PC-3 (cell line): ENCODE data around the gene LBR. TPM values are rescaled to one million over a fixed set of nuclear protein-coding genes. Genes with fewer than 3 reads are reported as not detected.

Experiments
- ATAC-seq: fragments of 200-7000 bp; cut with Tn5 transposase; 2 replicates; pipeline ENCODE4 v1.9.1; 2020; ENCODE audit warnings: mild to moderate bottlenecking, moderate library complexity
- BruUV-seq: library from RNA; stranded (reverse); fragments of 400-500 nt; replicated peaks from 2 replicates; lab custom pipeline; 2021; lab: Mats Ljungman, UMichigan
- CTCF ChIA-PET: fragments of 300-600 bp; sonication (Branson Sonifier 250); formaldehyde crosslinking; loops from one replicate; lab custom pipeline; 2022; ENCODE audit warnings: antibody characterized with exemption; lab: Charles Lee
- POLR2A ChIA-PET: fragments of 300-600 bp; sonication (Branson Sonifier 250); formaldehyde crosslinking; loops from one replicate; lab custom pipeline; 2022; ENCODE audit warnings: antibody characterized with exemption; ENCODE audit not compliant: unreplicated experiment; lab: Charles Lee
- DNase-seq: peaks from one replicate; pipeline ENCODE4 v3.0.0-alpha.2; 2015
- H2AFZ ChIP-seq: fragments of 300-600 bp; sonication (generic); 2 replicates; pipeline ENCODE4 v1.6.0; 2016; ENCODE audit warnings: antibody characterized with exemption, low read length
- H3F3A ChIP-seq: fragments of 300-600 bp; sonication (generic); one replicate; pipeline ENCODE4 v1.6.0; 2017; ENCODE audit warnings: antibody characterized with exemption, low read length, control low read depth, mild to moderate bottlenecking; ENCODE audit not compliant: unreplicated experiment
- H3K27ac ChIP-seq: fragments of 300-600 bp; sonication (generic); 2 replicates; pipeline ENCODE4 v1.5.1; 2016; ENCODE audit warnings: mild to moderate bottlenecking, low read length
- H3K27me3 ChIP-seq: fragments of 300-600 bp; sonication (generic); 2 replicates; pipeline ENCODE4 v1.6.1; 2016; ENCODE audit warnings: low read length, mixed read lengths
- H3K36me3 ChIP-seq: fragments of 300-600 bp; sonication (generic); 2 replicates; pipeline ENCODE4 v1.6.1; 2016; ENCODE audit warnings: low read depth, mixed run types, low read length, mixed read lengths
- H3K4me1 ChIP-seq: fragments of 300-600 bp; sonication (generic); 2 replicates; pipeline ENCODE4 v1.5.1; 2016; ENCODE audit warnings: low read length; ENCODE audit not compliant: insufficient read depth
- H3K4me2 ChIP-seq: fragments of 300-600 bp; sonication (generic); 2 replicates; pipeline ENCODE4 v1.6.0; 2016; ENCODE audit warnings: low read length
- H3K4me3 ChIP-seq: fragments of 300-600 bp; sonication (generic); 2 replicates; pipeline ENCODE4 v1.5.1; 2016; ENCODE audit warnings: mild to moderate bottlenecking, low read length, mixed read lengths
- H3K79me2 ChIP-seq: fragments of 300-600 bp; sonication (generic); 2 replicates; pipeline ENCODE4 v1.6.1; 2017; ENCODE audit warnings: low read length, mixed read lengths
- H3K9ac ChIP-seq: fragments of 300-600 bp; sonication (generic); 2 replicates; pipeline ENCODE4 v1.6.0; 2016; ENCODE audit warnings: mild to moderate bottlenecking, low read length
- H3K9me2 ChIP-seq: fragments of 300-600 bp; sonication (generic); replicated peaks from 2 replicates; pipeline ENCODE4 v1.6.1; 2016; ENCODE audit warnings: mixed run types, low read length, mixed read lengths
- H3K9me3 ChIP-seq: fragments of 300-600 bp; sonication (generic); 2 replicates; pipeline ENCODE4 v1.6.1; 2016; ENCODE audit warnings: low read length, mixed read lengths
- H4K20me1 ChIP-seq: fragments of 300-600 bp; sonication (generic); 2 replicates; pipeline ENCODE4 v1.6.1; 2016; ENCODE audit warnings: low read length, mixed read lengths
- CTCF ChIP-seq: fragments of 300-600 bp; sonication (generic); conservative IDR thresholded peaks from 2 replicates; pipeline ENCODE4 v1.5.1; 2017; ENCODE audit warnings: antibody characterized with exemption, low read depth, mild to moderate bottlenecking, low read length
- EZH2 ChIP-seq: fragments of 300-600 bp; sonication (generic); IDR thresholded peaks from one replicate; pipeline ENCODE4 v1.6.1; 2017; ENCODE audit warnings: antibody characterized with exemption, mild to moderate bottlenecking, low read length; ENCODE audit not compliant: unreplicated experiment
- EZH2phosphoT487 ChIP-seq: fragments of 300-600 bp; sonication (generic); IDR thresholded peaks from 2 replicates; pipeline ENCODE4 v1.6.1; 2018; ENCODE audit warnings: mild to moderate bottlenecking, antibody characterized with exemption, low read length, borderline replicate concordance
- intact Hi-C: fragments of 100-400 bp; cut with micrococcal nuclease; formaldehyde crosslinking; loops from 2 replicates; pipeline ENCODE4 v1.9.0; 2023
- total RNA-seq: library from RNA; depleted of rRNA; stranded (reverse); fragments of >200 nt; gene quantifications from 2 replicates; pipeline ENCODE4 v1.2.3, GENCODE V29; 2014

The LBR gene
- total RNA-seq, 1 experiment from 2014 or later, result 35.1 TPM

DNA sequence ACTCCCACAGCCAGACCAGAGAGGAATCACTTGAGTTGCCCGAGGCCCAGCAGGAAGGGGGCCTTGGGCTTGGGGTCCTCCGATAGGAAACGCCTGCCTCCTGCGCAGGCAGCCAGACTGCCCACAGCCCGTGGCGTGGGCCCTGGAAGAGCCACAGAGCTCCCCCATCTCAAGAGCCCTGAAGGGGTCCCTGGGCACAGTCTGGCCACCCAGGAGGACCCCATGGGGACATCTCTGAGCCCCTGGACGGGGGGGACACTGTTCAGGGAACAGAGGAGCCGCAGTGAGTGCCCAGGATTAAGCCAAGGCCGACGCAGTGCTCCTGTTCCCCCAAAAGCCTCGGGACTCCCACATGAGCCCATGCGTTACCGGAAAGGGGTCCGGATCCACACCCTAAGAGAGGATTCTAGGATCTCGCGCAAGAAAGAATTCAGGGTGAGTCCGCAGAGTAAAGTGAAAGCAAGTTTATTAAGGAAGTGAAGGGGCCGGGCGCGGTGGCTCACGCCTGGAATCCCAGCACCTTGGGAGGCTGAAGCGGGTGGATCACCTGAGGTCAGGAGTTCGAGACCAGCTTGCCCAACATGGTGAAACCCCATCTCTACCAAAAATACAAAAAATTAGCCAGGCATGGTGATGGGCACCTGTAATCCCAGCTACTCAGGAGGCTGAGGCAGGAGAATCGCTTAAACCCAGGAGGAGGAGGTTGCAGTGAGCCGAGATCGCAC, 38.1 kb upstream of the LBR start:
- Histone ChIP-seq H3K36me3 (no peaks in the 10 kb centered on the region), H3K27me3 (no peaks in the 10 kb centered on the region), H3K4me3 (no peak overlapping the region), H3K9ac (peak overlapping the region; percentile 38; the same call in 1 of the 2 replicates), H3K4me2 (peak overlapping the region; percentile 36), H3K27ac (peak overlapping the region; percentile 89), H3K79me2 (no peaks in the 10 kb centered on the region), H3K4me1 (peaks cover 51% of the 10 kb centered on the region), H3K9me3 (no peaks in the 10 kb centered on the region), H4K20me1 (no peaks in the 10 kb centered on the region), H3K9me2 (no peaks in the 10 kb centered on the region), H3F3A (no peaks in the 10 kb centered on the region), H2AFZ (no peak overlapping the region)
- intact Hi-C loops, result no loop called here
- BruUV-seq, result no TSS peak
- ChIA-PET POLR2A (no interaction called here), CTCF (no interaction called here)
- no peak for ATAC-seq
- no peak for DNase-seq
- TF ChIP-seq CTCF, result no peak
- no peak for TF ChIP-seq EZH2
- TF ChIP-seq EZH2phosphoT487, result no peak

- H3K27ac ChIP-seq, result peak overlapping the region; percentile 89
- CTCF ChIA-PET, result no interaction called here
Measured at GRCh38 chr1:225464851-225465792, 37.3 kb upstream of the LBR start.

More at GRCh38 chr1:225464851-225465792, 37.3 kb upstream of the LBR start:
- Histone ChIP-seq H3K4me3 (no peak overlapping the region), H3K4me2 (peak overlapping the region; percentile 36), H3K27me3 (no peaks in the 10 kb centered on the region), H3K79me2 (no peaks in the 10 kb centered on the region), H3K4me1 (peaks cover 59% of the 10 kb centered on the region), H2AFZ (peak overlapping the region; percentile 43; the same call in 1 of the 2 replicates), H3F3A (no peaks in the 10 kb centered on the region), H3K9ac (peak overlapping the region; percentile 50), H3K9me2 (no peaks in the 10 kb centered on the region), H4K20me1 (no peaks in the 10 kb centered on the region), H3K36me3 (no peaks in the 10 kb centered on the region), H3K9me3 (no peaks in the 10 kb centered on the region)
- ATAC-seq (no peak), DNase-seq (peak; percentile 76)
- intact Hi-C loops, result no loop called here
- BruUV-seq, result no TSS peak
- no peak for TF ChIP-seq CTCF
- no peak for TF ChIP-seq EZH2
- no peak for TF ChIP-seq EZH2phosphoT487
- POLR2A ChIA-PET, result no interaction called here
